ENCODE data around the gene SPPL2A.

GRCh38 chr15:50813089-50813488 is 47.6 kb upstream of the SPPL2A start:
- TF ChIP-seq SALL2 (CRISPR knock-in tag; IDR thresholded peaks at IDR 0.05) (no peak), ZNF782 (CRISPR knock-in tag; IDR thresholded peaks at IDR 0.05; ENCODE audit: borderline replicate concordance) (no peak), CTCF (CRISPR knock-in tag; IDR thresholded peaks at IDR 0.05) (no peak), JUND (CRISPR knock-in tag; IDR thresholded peaks at IDR 0.05) (no peak), MEIS1 (CRISPR knock-in tag; IDR thresholded peaks at IDR 0.05; ENCODE audit: borderline replicate concordance) (no peak), ZNF367 (CRISPR knock-in tag; IDR thresholded peaks at IDR 0.05; ENCODE audit: borderline replicate concordance) (no peak), ERF (CRISPR knock-in tag; IDR thresholded peaks at IDR 0.05) (no peak), JUN (CRISPR knock-in tag; IDR thresholded peaks at IDR 0.05) (no peak), EZH2 (conservative IDR thresholded peaks at IDR 0.05; ENCODE audit: low read depth, low read length) (no peak), MYC (CRISPR knock-in tag; IDR thresholded peaks at IDR 0.05; ENCODE audit: borderline replicate concordance) (no peak), POLR2A (IDR thresholded peaks at IDR 0.05; ENCODE audit: insufficient read depth in 1 of 2, low read depth in 2 of 2, low read length in 2 of 2) (no peak), ZC3H4 (CRISPR knock-in tag; IDR thresholded peaks at IDR 0.05; ENCODE audit: borderline replicate concordance) (no peak)

Data from HepG2 (cell line).